ENCODE results near the gene SUGCT.

SUGCT gene

DNA sequence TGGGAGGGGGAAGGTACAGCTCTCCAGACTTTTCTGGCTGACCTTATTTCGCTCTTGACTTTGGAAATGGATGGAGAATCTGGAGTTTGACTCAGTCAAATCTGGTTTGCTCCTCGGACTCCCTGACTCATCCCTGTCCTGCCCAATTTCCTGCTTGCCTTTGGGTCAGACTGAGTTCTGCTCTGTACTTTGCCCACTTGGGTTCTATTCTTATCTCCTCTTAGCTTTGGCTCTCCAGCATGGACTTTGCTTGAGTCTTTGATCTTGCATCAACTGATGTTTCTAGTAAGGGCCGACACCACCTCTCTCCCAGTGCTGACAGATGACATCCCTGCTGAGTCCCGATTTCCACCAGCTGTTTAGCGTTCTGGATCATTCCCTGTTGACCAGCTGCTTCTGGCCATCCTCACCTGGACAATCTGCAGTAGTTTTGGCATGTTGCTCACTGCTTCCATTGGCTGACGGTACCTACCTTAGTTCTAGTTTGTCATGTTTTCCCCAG is 335.3 kb downstream of the SUGCT start:
- Histone ChIP-seq H3K9me3 (no peaks in the 10 kb centered on the region), H3K27me3 (no peaks in the 10 kb centered on the region), H3K4me1 (no peaks in the 10 kb centered on the region; the same call in 1 of the 2 replicates), H3K4me3 (ENCODE audit: low read depth, low read length) (no peak overlapping the region), H3K36me3 (no peaks in the 10 kb centered on the region)
- no peak for DNase-seq
- TF ChIP-seq CTCF (IDR thresholded peaks at IDR 0.05; ENCODE audit: low read depth, low read length) = no peak

DNA sequence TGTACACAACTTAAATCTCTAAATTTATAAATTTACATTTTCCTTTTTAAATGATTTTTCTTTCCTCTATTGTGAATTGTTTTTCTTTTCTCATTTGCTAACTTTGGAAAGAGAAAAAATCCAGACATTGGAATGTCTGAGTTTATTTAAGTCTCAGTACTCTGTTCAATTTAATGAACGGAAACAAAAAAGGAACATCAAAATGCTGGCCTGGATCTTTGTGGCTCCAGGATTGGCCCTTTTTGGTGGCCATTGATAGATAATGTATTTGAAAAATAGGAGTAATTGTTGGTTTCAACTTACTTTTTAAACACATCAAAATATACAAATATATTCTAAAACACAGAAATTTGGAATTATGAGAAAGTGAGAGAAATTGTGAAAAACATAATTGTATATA is 336.0 kb downstream of the SUGCT start:
- Histone ChIP-seq H3K9me3 (no peaks in the 10 kb centered on the region), H3K36me3 (no peaks in the 10 kb centered on the region), H3K4me3 (ENCODE audit: low read depth, low read length) (no peak overlapping the region), H3K27me3 (no peaks in the 10 kb centered on the region), H3K4me1 (no peaks in the 10 kb centered on the region; the same call in 1 of the 2 replicates)
- TF ChIP-seq CTCF (IDR thresholded peaks at IDR 0.05; ENCODE audit: low read depth, low read length) = no peak
- no peak for DNase-seq

DNA sequence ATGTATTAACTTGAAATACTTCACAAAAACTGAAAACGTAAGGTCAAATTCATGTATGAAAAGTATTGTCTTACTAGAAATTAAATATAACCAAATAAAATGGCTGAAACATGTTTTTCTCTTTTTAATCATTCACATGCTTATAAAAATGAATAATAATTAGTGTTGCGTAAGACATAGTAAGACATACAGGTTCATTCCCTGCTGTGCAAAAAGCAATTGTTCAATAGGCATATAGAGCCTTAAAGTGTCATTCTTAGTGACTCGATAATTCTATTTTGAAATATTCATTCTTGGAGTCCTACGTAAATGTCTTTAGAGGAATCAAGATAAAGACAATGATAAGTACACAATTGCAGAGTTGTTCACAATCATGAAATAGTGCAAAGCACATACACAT is 337.1 kb downstream of the SUGCT start:
- no peak for TF ChIP-seq CTCF (IDR thresholded peaks at IDR 0.05; ENCODE audit: low read depth, low read length)

DNA sequence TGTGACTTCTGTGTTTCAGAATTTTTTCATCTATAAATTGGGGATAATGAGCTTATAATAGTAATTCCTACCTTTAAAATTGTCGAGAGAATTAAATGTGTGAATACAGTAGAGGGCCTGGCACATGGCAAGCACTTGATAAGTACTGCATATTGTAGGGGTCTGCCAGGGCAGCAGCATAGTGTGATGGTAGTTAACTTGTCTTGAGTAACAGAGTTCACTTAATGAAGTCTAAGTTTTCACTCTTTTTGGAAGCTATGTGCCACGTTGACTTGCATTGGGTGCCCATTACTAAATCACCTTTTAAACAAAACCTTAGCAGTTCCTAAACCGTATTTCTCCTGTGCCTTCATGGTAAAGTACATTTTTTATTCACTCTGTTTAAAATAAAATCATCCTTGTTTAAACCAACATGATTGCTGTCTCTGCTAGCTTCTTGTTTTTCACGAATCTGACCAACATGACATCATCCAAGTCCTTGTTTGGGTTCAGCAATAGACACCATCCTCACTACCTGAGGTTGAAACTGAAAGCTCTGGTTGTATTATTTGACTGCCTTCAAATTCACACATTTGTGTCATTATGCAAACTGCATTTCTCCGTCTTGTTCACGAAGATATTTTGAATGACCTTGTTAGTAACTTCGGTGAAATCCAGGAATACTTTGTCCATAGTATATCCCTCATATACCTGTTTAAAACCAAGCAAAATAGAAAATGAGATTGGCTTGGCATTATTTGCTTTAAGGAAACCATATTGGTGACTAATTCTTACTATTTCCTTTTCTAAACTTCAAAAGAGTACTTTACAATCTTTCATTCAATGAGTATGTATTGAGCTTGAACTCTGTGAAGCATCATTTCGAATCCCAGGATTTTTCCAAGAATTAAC is 340.2 kb downstream of the SUGCT start:
- no peaks in the 10 kb centered on the region for H3K27me3 ChIP-seq
- no peak for DNase-seq
- no peaks in the 10 kb centered on the region for H3K9me3 ChIP-seq
- no peak for TF ChIP-seq CTCF (IDR thresholded peaks at IDR 0.05; ENCODE audit: low read depth, low read length)
- no peaks in the 10 kb centered on the region for H3K4me1 ChIP-seq
- no peak overlapping the region for H3K4me3 ChIP-seq (ENCODE audit: low read depth, low read length)
- no peaks in the 10 kb centered on the region for H3K36me3 ChIP-seq

More for the DNA sequence above, 337.1 kb downstream of the SUGCT start:
- no peaks in the 10 kb centered on the region for H3K9me3 ChIP-seq
- H3K36me3 ChIP-seq = no peaks in the 10 kb centered on the region
- no peaks in the 10 kb centered on the region for H3K27me3 ChIP-seq
- no peaks in the 10 kb centered on the region; the same call in 1 of the 2 replicates for H3K4me1 ChIP-seq
- H3K4me3 ChIP-seq (ENCODE audit: low read depth, low read length) = no peak overlapping the region
- DNase-seq = no peak

- DNase-seq = no peak
- Histone ChIP-seq H3K9me3 (no peaks in the 10 kb centered on the region), H3K36me3 (no peaks in the 10 kb centered on the region), H3K27me3 (no peaks in the 10 kb centered on the region), H3K4me1 (no peaks in the 10 kb centered on the region), H3K4me3 (ENCODE audit: low read depth, low read length) (no peak overlapping the region)
- TF ChIP-seq CTCF (IDR thresholded peaks at IDR 0.05; ENCODE audit: low read depth, low read length) = no peak
Observed at GRCh38 chr7:40475681-40475982, 340.8 kb downstream of the SUGCT start.

- no peak for DNase-seq
- H3K27me3 ChIP-seq = no peaks in the 10 kb centered on the region
- H3K4me1 ChIP-seq = no peaks in the 10 kb centered on the region
- H3K4me3 ChIP-seq (ENCODE audit: low read depth, low read length) = no peak overlapping the region
- H3K9me3 ChIP-seq = no peaks in the 10 kb centered on the region
- H3K36me3 ChIP-seq = no peaks in the 10 kb centered on the region
- TF ChIP-seq CTCF (IDR thresholded peaks at IDR 0.05; ENCODE audit: low read depth, low read length) = no peak
Observed at GRCh38 chr7:40477094-40477493, 342.3 kb downstream of the SUGCT start.

Measured in BE2C (cell line).